Esophagus muscularis mucosa (tissue), 3 donors: ENCODE results near the gene PRKACG.

Experiments used
- EP300 ChIP-seq: sonication (generic); formaldehyde crosslinking; IDR thresholded peaks from one replicate; pipeline ENCODE4 v1.6.1; 2017; ENCODE audit warnings: antibody characterized with exemption
- TF ChIP-seq, protein P1 (sequence below), 3 experiments: fragments of 200-600 bp in 2 of 3; fragments of 450-650 bp in 1 of 3; sonication (generic) in 2 of 3; IDR thresholded peaks; one replicate each; pipeline ENCODE4 v1.5.1; 2017 to 2019; ENCODE audit warnings: antibody characterized with exemption in 3 of 3, mild to moderate bottlenecking in 2 of 3, moderate library complexity in 1 of 3

DNA sequence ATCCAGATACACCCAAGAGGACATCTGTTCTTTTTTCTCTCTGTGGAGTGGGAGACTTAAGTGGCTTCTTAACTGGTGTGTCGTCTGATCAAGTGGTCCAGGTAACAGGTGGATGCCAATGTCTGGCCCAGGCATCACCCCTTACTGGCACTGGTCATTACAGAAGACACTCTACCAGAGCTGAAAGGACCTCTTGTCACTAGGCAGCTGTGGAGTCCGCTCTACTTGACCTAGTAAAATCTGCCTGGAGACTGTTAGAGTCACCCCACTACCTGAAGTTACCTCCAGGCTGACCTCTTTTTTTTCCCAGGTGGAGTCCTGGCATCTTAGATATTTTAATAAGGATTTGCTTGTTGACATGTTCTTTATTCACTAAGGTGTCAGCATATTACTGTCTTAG lies 44.2 kb upstream of the PRKACG start:
- no peak for TF ChIP-seq EP300
- TF ChIP-seq, protein P1, sequence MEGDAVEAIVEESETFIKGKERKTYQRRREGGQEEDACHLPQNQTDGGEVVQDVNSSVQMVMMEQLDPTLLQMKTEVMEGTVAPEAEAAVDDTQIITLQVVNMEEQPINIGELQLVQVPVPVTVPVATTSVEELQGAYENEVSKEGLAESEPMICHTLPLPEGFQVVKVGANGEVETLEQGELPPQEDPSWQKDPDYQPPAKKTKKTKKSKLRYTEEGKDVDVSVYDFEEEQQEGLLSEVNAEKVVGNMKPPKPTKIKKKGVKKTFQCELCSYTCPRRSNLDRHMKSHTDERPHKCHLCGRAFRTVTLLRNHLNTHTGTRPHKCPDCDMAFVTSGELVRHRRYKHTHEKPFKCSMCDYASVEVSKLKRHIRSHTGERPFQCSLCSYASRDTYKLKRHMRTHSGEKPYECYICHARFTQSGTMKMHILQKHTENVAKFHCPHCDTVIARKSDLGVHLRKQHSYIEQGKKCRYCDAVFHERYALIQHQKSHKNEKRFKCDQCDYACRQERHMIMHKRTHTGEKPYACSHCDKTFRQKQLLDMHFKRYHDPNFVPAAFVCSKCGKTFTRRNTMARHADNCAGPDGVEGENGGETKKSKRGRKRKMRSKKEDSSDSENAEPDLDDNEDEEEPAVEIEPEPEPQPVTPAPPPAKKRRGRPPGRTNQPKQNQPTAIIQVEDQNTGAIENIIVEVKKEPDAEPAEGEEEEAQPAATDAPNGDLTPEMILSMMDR (IDR thresholded peaks at IDR 0.05) = no peak
